Keratinocyte (primary cell): ENCODE data around the gene DESI1.

Source experiments
- CTCF ChIP-seq, 3 experiments: IDR thresholded peaks in 1 of 3; conservative IDR thresholded peaks in 1 of 3; optimal IDR thresholded peaks in 1 of 3; 2 replicates in 2 of 3; 3 replicates in 1 of 3; pipeline versions ENCODE3 to v1.5.1; 2011; ENCODE audit warnings: low read length in 3 of 3, mild to moderate bottlenecking in 3 of 3, moderate library complexity in 2 of 3, control low read depth in 1 of 3, inconsistent platforms in 1 of 3; ENCODE audit not compliant: insufficient read depth in 2 of 3; ENCODE audit errors: extremely low read depth in 1 of 3
- EZH2 ChIP-seq: IDR thresholded peaks from one replicate; pipeline ENCODE4 v1.6.1; 2012; ENCODE audit warnings: inconsistent platforms, mild to moderate bottlenecking, low read length, moderate library complexity

- TF ChIP-seq CTCF (optimal IDR thresholded peaks at IDR 0.05 in 1 of 3, IDR thresholded peaks at IDR 0.05 in 1 of 3, conservative IDR thresholded peaks at IDR 0.05 in 1 of 3; ENCODE audit: extremely low read depth in 1 of 3, insufficient read depth in 2 of 3, low read length in 3 of 3) (no peak), EZH2 (no peak)
These were observed 39.6 kb upstream of the DESI1 start for GRCh38 chr22:41660416-41660815.
